Measurements from ENCODE around the gene TRPM6. TPM values are rescaled to one million over a fixed set of nuclear protein-coding genes. Genes with fewer than 3 reads are reported as not detected.

Gene TRPM6
- total and polyA plus RNA-seq, 2 experiments from 2014 or later = 0.23 to 0.87 TPM

DNA sequence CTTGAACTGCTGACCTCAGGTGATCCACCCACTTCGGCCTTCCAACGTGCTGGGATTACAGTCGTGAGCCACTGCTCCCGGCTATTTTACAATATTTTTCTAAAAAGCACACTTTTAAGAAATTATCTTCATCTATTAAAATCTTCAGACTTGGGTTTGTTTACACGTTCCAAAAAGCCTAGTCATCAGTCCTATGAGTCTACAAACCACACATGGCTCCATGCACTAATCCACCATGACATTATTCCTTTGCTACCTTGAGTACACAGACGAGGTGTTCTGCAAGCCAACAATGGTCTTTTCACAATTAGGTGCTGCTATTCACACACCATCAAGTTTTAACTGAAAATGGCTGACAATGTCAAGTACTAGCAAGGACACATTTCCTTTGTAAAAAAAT is 41.0 kb downstream of the TRPM6 start:
- H3K9me2 ChIP-seq (ENCODE audit: insufficient read depth) = no peaks in the 10 kb centered on the region; the same call in 1 of the 2 replicates
- H3K27me3 Mint-ChIP-seq (ENCODE audit: insufficient read depth, low read depth, poor library complexity) = no peaks in the 10 kb centered on the region
- H3K79me2 ChIP-seq (replicated peaks; ENCODE audit: insufficient read depth) = no peaks in the 10 kb centered on the region
- H4K20me1 ChIP-seq (replicated peaks; ENCODE audit: insufficient read depth) = no peaks in the 10 kb centered on the region
- no peak overlapping the region for H3K4me2 ChIP-seq
- no peak overlapping the region for H3K4me3 ChIP-seq
- H3K36me3 Mint-ChIP-seq (ENCODE audit: low read depth) = peaks cover 2% of the 10 kb centered on the region; the same call in 2 of the 3 replicates
- ATAC-seq (no peak), DNase-seq (ENCODE audit: low spot score) (no peak)
- H3K36me3 ChIP-seq (ENCODE audit: insufficient read depth) = no peaks in the 10 kb centered on the region
- no peaks in the 10 kb centered on the region for H3F3A ChIP-seq (replicated peaks; ENCODE audit: low read depth)
- peaks cover 6% of the 10 kb centered on the region; the same call in 1 of the 3 replicates for H3K9me3 Mint-ChIP-seq
- no peaks in the 10 kb centered on the region for H3K4me1 ChIP-seq (ENCODE audit: insufficient read depth)
- H3K4me3 Mint-ChIP-seq = no peak overlapping the region
- no peak overlapping the region for H3K27ac Mint-ChIP-seq
- H3K27ac ChIP-seq (ENCODE audit: low read depth) = no peak overlapping the region
- H2AFZ ChIP-seq = no peak overlapping the region
- no peak for TF ChIP-seq POLR2AphosphoS5 (IDR thresholded peaks at IDR 0.05; ENCODE audit: low read depth)
- TF ChIP-seq NANOG (IDR thresholded peaks at IDR 0.05; ENCODE audit: borderline replicate concordance) = no peak
- TF ChIP-seq, protein P1, sequence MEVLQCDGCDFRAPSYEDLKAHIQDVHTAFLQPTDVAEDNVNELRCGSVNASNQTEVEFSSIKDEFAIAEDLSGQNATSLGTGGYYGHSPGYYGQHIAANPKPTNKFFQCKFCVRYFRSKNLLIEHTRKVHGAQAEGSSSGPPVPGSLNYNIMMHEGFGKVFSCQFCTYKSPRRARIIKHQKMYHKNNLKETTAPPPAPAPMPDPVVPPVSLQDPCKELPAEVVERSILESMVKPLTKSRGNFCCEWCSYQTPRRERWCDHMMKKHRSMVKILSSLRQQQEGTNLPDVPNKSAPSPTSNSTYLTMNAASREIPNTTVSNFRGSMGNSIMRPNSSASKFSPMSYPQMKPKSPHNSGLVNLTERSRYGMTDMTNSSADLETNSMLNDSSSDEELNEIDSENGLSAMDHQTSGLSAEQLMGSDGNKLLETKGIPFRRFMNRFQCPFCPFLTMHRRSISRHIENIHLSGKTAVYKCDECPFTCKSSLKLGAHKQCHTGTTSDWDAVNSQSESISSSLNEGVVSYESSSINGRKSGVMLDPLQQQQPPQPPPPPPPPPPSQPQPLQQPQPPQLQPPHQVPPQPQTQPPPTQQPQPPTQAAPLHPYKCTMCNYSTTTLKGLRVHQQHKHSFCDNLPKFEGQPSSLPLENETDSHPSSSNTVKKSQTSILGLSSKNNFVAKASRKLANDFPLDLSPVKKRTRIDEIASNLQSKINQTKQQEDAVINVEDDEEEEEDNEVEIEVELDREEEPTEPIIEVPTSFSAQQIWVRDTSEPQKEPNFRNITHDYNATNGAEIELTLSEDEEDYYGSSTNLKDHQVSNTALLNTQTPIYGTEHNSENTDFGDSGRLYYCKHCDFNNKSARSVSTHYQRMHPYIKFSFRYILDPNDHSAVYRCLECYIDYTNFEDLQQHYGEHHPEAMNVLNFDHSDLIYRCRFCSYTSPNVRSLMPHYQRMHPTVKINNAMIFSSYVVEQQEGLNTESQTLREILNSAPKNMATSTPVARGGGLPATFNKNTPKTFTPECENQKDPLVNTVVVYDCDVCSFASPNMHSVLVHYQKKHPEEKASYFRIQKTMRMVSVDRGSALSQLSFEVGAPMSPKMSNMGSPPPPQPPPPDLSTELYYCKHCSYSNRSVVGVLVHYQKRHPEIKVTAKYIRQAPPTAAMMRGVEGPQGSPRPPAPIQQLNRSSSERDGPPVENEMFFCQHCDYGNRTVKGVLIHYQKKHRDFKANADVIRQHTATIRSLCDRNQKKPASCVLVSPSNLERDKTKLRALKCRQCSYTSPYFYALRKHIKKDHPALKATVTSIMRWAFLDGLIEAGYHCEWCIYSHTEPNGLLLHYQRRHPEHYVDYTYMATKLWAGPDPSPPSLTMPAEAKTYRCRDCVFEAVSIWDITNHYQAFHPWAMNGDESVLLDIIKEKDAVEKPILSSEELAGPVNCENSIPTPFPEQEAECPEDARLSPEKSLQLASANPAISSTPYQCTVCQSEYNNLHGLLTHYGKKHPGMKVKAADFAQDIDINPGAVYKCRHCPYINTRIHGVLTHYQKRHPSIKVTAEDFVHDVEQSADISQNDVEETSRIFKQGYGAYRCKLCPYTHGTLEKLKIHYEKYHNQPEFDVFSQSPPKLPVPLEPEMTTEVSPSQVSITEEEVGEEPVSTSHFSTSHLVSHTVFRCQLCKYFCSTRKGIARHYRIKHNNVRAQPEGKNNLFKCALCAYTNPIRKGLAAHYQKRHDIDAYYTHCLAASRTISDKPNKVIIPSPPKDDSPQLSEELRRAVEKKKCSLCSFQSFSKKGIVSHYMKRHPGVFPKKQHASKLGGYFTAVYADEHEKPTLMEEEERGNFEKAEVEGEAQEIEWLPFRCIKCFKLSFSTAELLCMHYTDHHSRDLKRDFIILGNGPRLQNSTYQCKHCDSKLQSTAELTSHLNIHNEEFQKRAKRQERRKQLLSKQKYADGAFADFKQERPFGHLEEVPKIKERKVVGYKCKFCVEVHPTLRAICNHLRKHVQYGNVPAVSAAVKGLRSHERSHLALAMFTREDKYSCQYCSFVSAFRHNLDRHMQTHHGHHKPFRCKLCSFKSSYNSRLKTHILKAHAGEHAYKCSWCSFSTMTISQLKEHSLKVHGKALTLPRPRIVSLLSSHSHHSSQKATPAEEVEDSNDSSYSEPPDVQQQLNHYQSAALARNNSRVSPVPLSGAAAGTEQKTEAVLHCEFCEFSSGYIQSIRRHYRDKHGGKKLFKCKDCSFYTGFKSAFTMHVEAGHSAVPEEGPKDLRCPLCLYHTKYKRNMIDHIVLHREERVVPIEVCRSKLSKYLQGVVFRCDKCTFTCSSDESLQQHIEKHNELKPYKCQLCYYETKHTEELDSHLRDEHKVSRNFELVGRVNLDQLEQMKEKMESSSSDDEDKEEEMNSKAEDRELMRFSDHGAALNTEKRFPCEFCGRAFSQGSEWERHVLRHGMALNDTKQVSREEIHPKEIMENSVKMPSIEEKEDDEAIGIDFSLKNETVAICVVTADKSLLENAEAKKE (CRISPR knock-in tag; IDR thresholded peaks at IDR 0.05) = no peak
- no peak for TF ChIP-seq EZH2phosphoT487 (IDR thresholded peaks at IDR 0.05; ENCODE audit: unreplicated experiment)
- TF ChIP-seq CREB1 (CRISPR knock-in tag; IDR thresholded peaks at IDR 0.05; ENCODE audit: low read depth) = no peak
- TF ChIP-seq ZNF114 (CRISPR knock-in tag; IDR thresholded peaks at IDR 0.05) = no peak
- TF ChIP-seq, protein P2, sequence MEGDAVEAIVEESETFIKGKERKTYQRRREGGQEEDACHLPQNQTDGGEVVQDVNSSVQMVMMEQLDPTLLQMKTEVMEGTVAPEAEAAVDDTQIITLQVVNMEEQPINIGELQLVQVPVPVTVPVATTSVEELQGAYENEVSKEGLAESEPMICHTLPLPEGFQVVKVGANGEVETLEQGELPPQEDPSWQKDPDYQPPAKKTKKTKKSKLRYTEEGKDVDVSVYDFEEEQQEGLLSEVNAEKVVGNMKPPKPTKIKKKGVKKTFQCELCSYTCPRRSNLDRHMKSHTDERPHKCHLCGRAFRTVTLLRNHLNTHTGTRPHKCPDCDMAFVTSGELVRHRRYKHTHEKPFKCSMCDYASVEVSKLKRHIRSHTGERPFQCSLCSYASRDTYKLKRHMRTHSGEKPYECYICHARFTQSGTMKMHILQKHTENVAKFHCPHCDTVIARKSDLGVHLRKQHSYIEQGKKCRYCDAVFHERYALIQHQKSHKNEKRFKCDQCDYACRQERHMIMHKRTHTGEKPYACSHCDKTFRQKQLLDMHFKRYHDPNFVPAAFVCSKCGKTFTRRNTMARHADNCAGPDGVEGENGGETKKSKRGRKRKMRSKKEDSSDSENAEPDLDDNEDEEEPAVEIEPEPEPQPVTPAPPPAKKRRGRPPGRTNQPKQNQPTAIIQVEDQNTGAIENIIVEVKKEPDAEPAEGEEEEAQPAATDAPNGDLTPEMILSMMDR (conservative IDR thresholded peaks at IDR 0.05; ENCODE audit: low read depth in 2 of 2) = no peak
- TF ChIP-seq EZH2 (IDR thresholded peaks at IDR 0.05; ENCODE audit: low read depth, unreplicated experiment) = no peak
- no peak for TF ChIP-seq STAT1 (IDR thresholded peaks at IDR 0.05; ENCODE audit: unreplicated experiment)
- TF ChIP-seq, protein P3, sequence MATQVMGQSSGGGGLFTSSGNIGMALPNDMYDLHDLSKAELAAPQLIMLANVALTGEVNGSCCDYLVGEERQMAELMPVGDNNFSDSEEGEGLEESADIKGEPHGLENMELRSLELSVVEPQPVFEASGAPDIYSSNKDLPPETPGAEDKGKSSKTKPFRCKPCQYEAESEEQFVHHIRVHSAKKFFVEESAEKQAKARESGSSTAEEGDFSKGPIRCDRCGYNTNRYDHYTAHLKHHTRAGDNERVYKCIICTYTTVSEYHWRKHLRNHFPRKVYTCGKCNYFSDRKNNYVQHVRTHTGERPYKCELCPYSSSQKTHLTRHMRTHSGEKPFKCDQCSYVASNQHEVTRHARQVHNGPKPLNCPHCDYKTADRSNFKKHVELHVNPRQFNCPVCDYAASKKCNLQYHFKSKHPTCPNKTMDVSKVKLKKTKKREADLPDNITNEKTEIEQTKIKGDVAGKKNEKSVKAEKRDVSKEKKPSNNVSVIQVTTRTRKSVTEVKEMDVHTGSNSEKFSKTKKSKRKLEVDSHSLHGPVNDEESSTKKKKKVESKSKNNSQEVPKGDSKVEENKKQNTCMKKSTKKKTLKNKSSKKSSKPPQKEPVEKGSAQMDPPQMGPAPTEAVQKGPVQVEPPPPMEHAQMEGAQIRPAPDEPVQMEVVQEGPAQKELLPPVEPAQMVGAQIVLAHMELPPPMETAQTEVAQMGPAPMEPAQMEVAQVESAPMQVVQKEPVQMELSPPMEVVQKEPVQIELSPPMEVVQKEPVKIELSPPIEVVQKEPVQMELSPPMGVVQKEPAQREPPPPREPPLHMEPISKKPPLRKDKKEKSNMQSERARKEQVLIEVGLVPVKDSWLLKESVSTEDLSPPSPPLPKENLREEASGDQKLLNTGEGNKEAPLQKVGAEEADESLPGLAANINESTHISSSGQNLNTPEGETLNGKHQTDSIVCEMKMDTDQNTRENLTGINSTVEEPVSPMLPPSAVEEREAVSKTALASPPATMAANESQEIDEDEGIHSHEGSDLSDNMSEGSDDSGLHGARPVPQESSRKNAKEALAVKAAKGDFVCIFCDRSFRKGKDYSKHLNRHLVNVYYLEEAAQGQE (IDR thresholded peaks at IDR 0.05; ENCODE audit: unreplicated experiment) = no peak
- H3K4me1 Mint-ChIP-seq = no peaks in the 10 kb centered on the region
- no peaks in the 10 kb centered on the region for H3K27me3 ChIP-seq (ENCODE audit: insufficient read depth)
